HepG2 (cell line): ENCODE data around the gene SCN9A.

ENCODE experiments used
- EP300 ChIP-seq, 3 experiments: sonication (generic) in 1 of 3; formaldehyde crosslinking in 1 of 3; IDR thresholded peaks; 2 replicates each; pipeline versions ENCODE4 v1.5.1 to v1.6.1; 2011 to 2020; ENCODE audit warnings: low read depth in 2 of 3, low read length in 2 of 3, borderline replicate concordance in 1 of 3, improper control_type of control experiment in 1 of 3, mild to moderate bottlenecking in 1 of 3, missing genetic modification reagents in 1 of 3, moderate library complexity in 1 of 3
- EZH2 ChIP-seq: conservative IDR thresholded peaks from 2 replicates; pipeline ENCODE4 v1.6.1; 2012; ENCODE audit warnings: mild to moderate bottlenecking, low read depth, low read length, moderate library complexity
- GATA4 ChIP-seq: sonication (generic); IDR thresholded peaks from 2 replicates; pipeline ENCODE4 v1.6.1; 2016; ENCODE audit warnings: antibody characterized with exemption, low read depth, borderline replicate concordance
- KLF6 ChIP-seq: IDR thresholded peaks from 2 replicates; pipeline ENCODE4 v1.8.0; 2016; ENCODE audit warnings: missing biosample characterization, missing genetic modification reagents
- LRRFIP1 ChIP-seq: sonication (generic); formaldehyde crosslinking; conservative IDR thresholded peaks from 2 replicates; pipeline ENCODE4 v1.4.0; 2020; ENCODE audit warnings: missing genetic modification reagents
- RBM39 ChIP-seq: fragments of 200-400 bp; formaldehyde crosslinking; IDR thresholded peaks from one replicate; pipeline ENCODE4 v1.6.1; 2018; ENCODE audit warnings: antibody characterized with exemption, mild to moderate bottlenecking, low read depth, low read length; ENCODE audit not compliant: poor library complexity, severe bottlenecking
- RELA ChIP-seq: sonication (generic); formaldehyde crosslinking; IDR thresholded peaks from 2 replicates; pipeline ENCODE4 v1.4.0; 2020; ENCODE audit warnings: missing genetic modification reagents
- U2AF1 ChIP-seq: fragments of 200-400 bp; formaldehyde crosslinking; optimal IDR thresholded peaks from 2 replicates; pipeline ENCODE3; 2017; ENCODE audit warnings: mild to moderate bottlenecking, low read depth, low read length
- ZFP36L2 ChIP-seq: sonication (generic); formaldehyde crosslinking; IDR thresholded peaks from 2 replicates; pipeline ENCODE4 v1.4.0; 2020; ENCODE audit warnings: missing genetic modification reagents
- ZNF383 ChIP-seq: sonication (generic); formaldehyde crosslinking; IDR thresholded peaks from 2 replicates; pipeline ENCODE4 v1.4.0; 2020; ENCODE audit warnings: missing genetic modification reagents, mild to moderate bottlenecking, borderline replicate concordance
- ZNF709 ChIP-seq: sonication (generic); formaldehyde crosslinking; IDR thresholded peaks from 2 replicates; pipeline ENCODE4 v1.5.0; 2020; ENCODE audit warnings: mild to moderate bottlenecking, missing genetic modification reagents
- TF ChIP-seq, protein P1 (sequence below): sonication (generic); formaldehyde crosslinking; IDR thresholded peaks from 2 replicates; pipeline ENCODE4 v1.5.0; 2020; ENCODE audit warnings: mild to moderate bottlenecking, missing genetic modification reagents, moderate library complexity

DNA sequence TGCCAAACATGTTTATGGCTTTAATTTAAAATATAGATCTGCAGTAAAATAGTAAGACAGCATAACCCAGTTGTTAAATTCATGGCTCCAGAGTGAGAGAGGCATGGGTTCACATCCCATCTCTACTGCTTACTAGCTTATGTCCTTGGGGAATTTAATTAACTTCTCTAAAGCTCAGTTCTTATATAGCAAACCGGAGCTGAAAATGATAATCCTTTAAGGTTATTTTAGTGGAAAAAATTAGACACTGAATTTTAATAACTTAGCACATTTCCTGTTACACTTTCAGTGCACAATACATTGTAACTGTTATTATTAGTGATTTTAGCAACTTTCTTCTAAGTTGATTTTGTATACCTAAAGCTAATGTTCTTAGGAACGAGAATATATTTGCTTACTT, 14.8 kb downstream of the SCN9A start:
- TF ChIP-seq EZH2 (no peak), RELA (CRISPR knock-in tag) (no peak), ZNF383 (CRISPR knock-in tag) (no peak), ZNF709 (CRISPR knock-in tag) (no peak), U2AF1 (no peak), RBM39 (no peak), EP300 (IDR thresholded peaks at IDR 0.05; ENCODE audit: low read depth in 2 of 2, low read length in 2 of 2) (no peak), EP300 (CRISPR knock-in tag; IDR thresholded peaks at IDR 0.05; ENCODE audit: borderline replicate concordance) (no peak), GATA4 (no peak), LRRFIP1 (no peak), ZFP36L2 (CRISPR knock-in tag) (no peak), KLF6 (CRISPR knock-in tag) (no peak)
- TF ChIP-seq, protein P1, sequence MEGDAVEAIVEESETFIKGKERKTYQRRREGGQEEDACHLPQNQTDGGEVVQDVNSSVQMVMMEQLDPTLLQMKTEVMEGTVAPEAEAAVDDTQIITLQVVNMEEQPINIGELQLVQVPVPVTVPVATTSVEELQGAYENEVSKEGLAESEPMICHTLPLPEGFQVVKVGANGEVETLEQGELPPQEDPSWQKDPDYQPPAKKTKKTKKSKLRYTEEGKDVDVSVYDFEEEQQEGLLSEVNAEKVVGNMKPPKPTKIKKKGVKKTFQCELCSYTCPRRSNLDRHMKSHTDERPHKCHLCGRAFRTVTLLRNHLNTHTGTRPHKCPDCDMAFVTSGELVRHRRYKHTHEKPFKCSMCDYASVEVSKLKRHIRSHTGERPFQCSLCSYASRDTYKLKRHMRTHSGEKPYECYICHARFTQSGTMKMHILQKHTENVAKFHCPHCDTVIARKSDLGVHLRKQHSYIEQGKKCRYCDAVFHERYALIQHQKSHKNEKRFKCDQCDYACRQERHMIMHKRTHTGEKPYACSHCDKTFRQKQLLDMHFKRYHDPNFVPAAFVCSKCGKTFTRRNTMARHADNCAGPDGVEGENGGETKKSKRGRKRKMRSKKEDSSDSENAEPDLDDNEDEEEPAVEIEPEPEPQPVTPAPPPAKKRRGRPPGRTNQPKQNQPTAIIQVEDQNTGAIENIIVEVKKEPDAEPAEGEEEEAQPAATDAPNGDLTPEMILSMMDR (CRISPR knock-in tag), result no peak
